H1 (cell line): ENCODE data around the gene ZNF407. TPM values are rescaled to one million over a fixed set of nuclear protein-coding genes. Genes with fewer than 3 reads are reported as not detected.

Experiments used
- CTCF ChIA-PET: fragments of 300-600 bp; sonication (Branson Sonifier 250); formaldehyde crosslinking; loops from one replicate; lab custom pipeline; 2021; ENCODE audit not compliant: partially characterized antibody; lab: Charles Lee
- POLR2A ChIA-PET: fragments of 300-600 bp; sonication (Branson Sonifier 250); formaldehyde crosslinking; loops from one replicate; lab custom pipeline; 2021; ENCODE audit warnings: inconsistent platforms; ENCODE audit not compliant: partially characterized antibody; lab: Charles Lee
- DNase-seq, 2 experiments: peaks; one replicate each; pipeline versions ENCODE4 v3.0.0 to v3.0.0-alpha.2; 2010 to 2022; ENCODE audit warnings: low spot score in 2 of 2, low read depth in 1 of 2, mixed read lengths in 1 of 2
- FAIRE-seq: peaks from 2 replicates; lab custom pipeline; 2011; peaks lifted over from hg19 to GRCh38; lab: Jason Lieb, UNC
- H2AFZ ChIP-seq: 2 replicates; pipeline ENCODE4 v1.8.1; 2012; ENCODE audit warnings: low read length, inconsistent platforms
- H2AK5ac ChIP-seq: 2 replicates; pipeline ENCODE4 v1.6.1; 2013; ENCODE audit warnings: low read depth, low read length
- H2BK120ac ChIP-seq: replicated peaks from 2 replicates; pipeline ENCODE3; 2013; ENCODE audit warnings: low read depth, low read length, inconsistent platforms
- H2BK12ac ChIP-seq: 2 replicates; pipeline ENCODE4 v1.6.1; 2013; ENCODE audit warnings: low read depth, low read length
- H2BK15ac ChIP-seq: 2 replicates; pipeline ENCODE4 v1.6.1; 2013; ENCODE audit warnings: low read length
- H2BK20ac ChIP-seq: 2 replicates; pipeline ENCODE4 v1.6.1; 2013; ENCODE audit warnings: low read length
- H2BK5ac ChIP-seq: 2 replicates; pipeline ENCODE4 v1.6.1; 2013; ENCODE audit warnings: low read depth, low read length
- H3K14ac ChIP-seq: 2 replicates; pipeline ENCODE4 v1.6.1; 2013; ENCODE audit warnings: inconsistent platforms; ENCODE audit not compliant: insufficient read length
- H3K18ac ChIP-seq: 2 replicates; pipeline ENCODE4 v1.6.1; 2013; ENCODE audit warnings: low read length; ENCODE audit errors: extremely low read depth
- H3K23ac ChIP-seq: 2 replicates; pipeline ENCODE4 v1.6.1; 2013; ENCODE audit warnings: inconsistent platforms; ENCODE audit not compliant: insufficient read length
- H3K23me2 ChIP-seq: 2 replicates; pipeline ENCODE4 v1.6.1; 2013; ENCODE audit warnings: low read depth, low read length
- H3K27ac ChIP-seq: 2 replicates; pipeline ENCODE4 v1.6.1; 2011; ENCODE audit warnings: low read depth, low read length, inconsistent platforms
- H3K27me3 ChIP-seq, 4 experiments: replicated peaks in 1 of 4; 1 replicate in 1 of 4; 2 replicates in 3 of 4; pipeline versions ENCODE4 v1.6.1 to v1.8.1; 2011 to 2013; ENCODE audit warnings: low read length in 3 of 4, mild to moderate bottlenecking in 3 of 4, inconsistent platforms in 2 of 4, mixed read lengths in 2 of 4, moderate library complexity in 1 of 4; ENCODE audit not compliant: control insufficient read depth in 3 of 4, insufficient read depth in 3 of 4; ENCODE audit errors: extremely low read depth in 1 of 4
- H3K36me3 ChIP-seq, 4 experiments: 2 replicates each; pipeline versions ENCODE4 v1.6.1 to v1.8.1; 2011 to 2013; ENCODE audit warnings: mild to moderate bottlenecking in 4 of 4, low read length in 3 of 4, moderate library complexity in 2 of 4, control low read depth in 1 of 4, inconsistent platforms in 1 of 4; ENCODE audit not compliant: insufficient read depth in 4 of 4, control insufficient read depth in 2 of 4
- H3K4ac ChIP-seq: replicated peaks from 2 replicates; pipeline ENCODE3; 2013; ENCODE audit warnings: low read length, low read depth, mixed read lengths, inconsistent platforms; ENCODE audit not compliant: insufficient read length
- H3K4me1 ChIP-seq, 4 experiments: replicated peaks in 1 of 4; 1 replicate in 1 of 4; 2 replicates in 3 of 4; pipeline versions ENCODE4 v1.6.1 to v1.8.1; 2011 to 2013; ENCODE audit warnings: low read length in 3 of 4, inconsistent platforms in 2 of 4, mixed read lengths in 1 of 4; ENCODE audit not compliant: insufficient read depth in 4 of 4, control insufficient read depth in 3 of 4
- H3K4me2 ChIP-seq, 2 experiments: 2 replicates each; pipeline versions ENCODE4 v1.6.1 to v1.8.1; 2011 to 2013; ENCODE audit warnings: low read depth in 2 of 2, low read length in 2 of 2, control low read depth in 1 of 2, inconsistent platforms in 1 of 2, mild to moderate bottlenecking in 1 of 2; ENCODE audit not compliant: insufficient read depth in 1 of 2
- H3K4me3 ChIP-seq, 4 experiments: fragments of 200-600, 300-600 bp in 1 of 4; sonication (generic), shearing (Covaris generic), sonication (Bioruptor Twin) in 1 of 4; 2 replicates each; pipeline versions ENCODE4 v1.5.1 to v1.8.1; 2011 to 2016; ENCODE audit warnings: low read length in 4 of 4, low read depth in 3 of 4, control low read depth in 2 of 4, inconsistent platforms in 2 of 4, mild to moderate bottlenecking in 2 of 4, mixed read lengths in 1 of 4, moderate library complexity in 1 of 4; ENCODE audit not compliant: insufficient read depth in 2 of 4; ENCODE audit errors: extremely low read depth in 1 of 4
- H3K56ac ChIP-seq: replicated peaks from 2 replicates; pipeline ENCODE3; 2013; ENCODE audit warnings: low read depth, mild to moderate bottlenecking, mixed read lengths, low read length, inconsistent platforms; ENCODE audit not compliant: insufficient read length
- H3K79me1 ChIP-seq: 2 replicates; pipeline ENCODE4 v1.6.1; 2013; ENCODE audit warnings: low read depth, low read length, control low read depth
- H3K79me2 ChIP-seq, 2 experiments: 2 replicates each; pipeline versions ENCODE4 v1.6.1 to v1.8.1; 2012 to 2013; ENCODE audit warnings: low read length in 2 of 2, mild to moderate bottlenecking in 2 of 2, inconsistent platforms in 1 of 2; ENCODE audit not compliant: insufficient read depth in 2 of 2, control insufficient read depth in 1 of 2
- H3K9ac ChIP-seq, 4 experiments: replicated peaks in 1 of 4; 1 replicate in 1 of 4; 2 replicates in 3 of 4; pipeline versions ENCODE4 v1.6.1 to v1.8.1; 2011 to 2013; ENCODE audit warnings: low read depth in 3 of 4, low read length in 3 of 4, control low read depth in 2 of 4, mild to moderate bottlenecking in 2 of 4, moderate library complexity in 2 of 4, inconsistent platforms in 1 of 4; ENCODE audit errors: extremely low read depth in 1 of 4
- H3K9me3 ChIP-seq, 2 experiments: 2 replicates each; pipeline versions ENCODE4 v1.6.1 to v1.8.1; 2012 to 2013; ENCODE audit warnings: mild to moderate bottlenecking in 2 of 2, moderate library complexity in 2 of 2, control low read depth in 1 of 2, inconsistent platforms in 1 of 2, low read depth in 1 of 2, low read length in 1 of 2, mixed read lengths in 1 of 2; ENCODE audit not compliant: insufficient read depth in 2 of 2
- H4K20me1 ChIP-seq, 2 experiments: replicated peaks in 1 of 2; 2 replicates each; pipeline versions ENCODE3 to v1.8.1; 2011 to 2013; ENCODE audit warnings: inconsistent platforms in 2 of 2, low read length in 2 of 2, mild to moderate bottlenecking in 1 of 2; ENCODE audit not compliant: insufficient read depth in 2 of 2, control insufficient read depth in 1 of 2
- H4K5ac ChIP-seq: 2 replicates; pipeline ENCODE4 v1.6.1; 2013; ENCODE audit warnings: low read length, low read depth, mixed read lengths, inconsistent platforms; ENCODE audit not compliant: insufficient read length
- H4K8ac ChIP-seq: 2 replicates; pipeline ENCODE4 v1.8.0; 2013; ENCODE audit warnings: mild to moderate bottlenecking, moderate library complexity, low read length, inconsistent platforms; ENCODE audit not compliant: insufficient read depth; ENCODE audit errors: extremely low read depth
- H4K91ac ChIP-seq: replicated peaks from 2 replicates; pipeline ENCODE3; 2013; ENCODE audit warnings: low read length, mixed read lengths, inconsistent platforms; ENCODE audit not compliant: insufficient read length
- CHD1 ChIP-seq: IDR thresholded peaks from 2 replicates; pipeline ENCODE4 v1.6.1; 2012; ENCODE audit warnings: low read depth, low read length, improper control_type of control experiment
- CREB1 ChIP-seq: IDR thresholded peaks from 2 replicates; pipeline ENCODE4 v1.6.1; 2012; ENCODE audit warnings: inconsistent platforms
- GABPA ChIP-seq: IDR thresholded peaks from 2 replicates; pipeline ENCODE4 v1.6.1; 2011; ENCODE audit warnings: mild to moderate bottlenecking, low read length, moderate library complexity, borderline replicate concordance; ENCODE audit not compliant: insufficient read depth
- SIN3A ChIP-seq, 2 experiments: IDR thresholded peaks in 1 of 2; conservative IDR thresholded peaks in 1 of 2; 2 replicates each; pipeline ENCODE4 v1.6.1; 2011 to 2012; ENCODE audit warnings: low read length in 2 of 2, improper control_type of control experiment in 1 of 2, low read depth in 1 of 2, mild to moderate bottlenecking in 1 of 2
- SUZ12 ChIP-seq: fragments of 200-600 bp; sonication (generic); IDR thresholded peaks from 2 replicates; pipeline ENCODE4 v1.6.1; 2012; ENCODE audit warnings: mild to moderate bottlenecking, inconsistent platforms, low read length, moderate library complexity, mixed read lengths
- WGBS, 2 experiments: shearing (Covaris generic) in 1 of 2; methylation state at CpG; one replicate each; pipeline versions ENCODE4 v1.1.6 to v1.1.7; 2013 to 2015; ENCODE audit warnings: low lambda C conversion rate in 2 of 2, mixed read lengths in 2 of 2, inconsistent platforms in 1 of 2, low coverage in 1 of 2, missing lambda C conversion rate in 1 of 2; ENCODE audit not compliant: insufficient replicate concordance in 2 of 2, insufficient coverage in 1 of 2, insufficient read length in 1 of 2; ENCODE audit errors: extremely low coverage in 1 of 2, missing lambda C conversion rate in 1 of 2; 5-methylcytosine and 5-hydroxymethylcytosine counted together
- polyA plus RNA-seq, 7 experiments: library from polyadenylated mRNA; depleted of rRNA in 3 of 7; stranded (reverse) in 5 of 7; unstranded in 2 of 7; fragments of >200 nt in 5 of 7; fragments of 200-250 nt in 2 of 7; gene quantifications; 1 replicate in 5 of 7; 2 replicates in 1 of 7; 4 replicates in 1 of 7; pipeline versions ENCODE4 v1.2.1 to v1.2.3, GENCODE V29; 2011 to 2013; ENCODE audit warnings: missing spikeins in 2 of 7, mixed read lengths in 2 of 7
- total RNA-seq: library from RNA; stranded (reverse); fragmentation: NEBNext Ultra II Directional; extraction: Animal tissue kit (Norgen Biotek cat#: 25700); gene quantifications from 2 replicates; pipeline ENCODE4 v1.2.1, GENCODE V29; 2021

The ZNF407 gene
- total and polyA plus RNA-seq, 2 of the 8 experiments (the other 6 are each of a cell fraction or from before 2014, with no cell fraction given): 1.5 to 6.8 TPM

DNA sequence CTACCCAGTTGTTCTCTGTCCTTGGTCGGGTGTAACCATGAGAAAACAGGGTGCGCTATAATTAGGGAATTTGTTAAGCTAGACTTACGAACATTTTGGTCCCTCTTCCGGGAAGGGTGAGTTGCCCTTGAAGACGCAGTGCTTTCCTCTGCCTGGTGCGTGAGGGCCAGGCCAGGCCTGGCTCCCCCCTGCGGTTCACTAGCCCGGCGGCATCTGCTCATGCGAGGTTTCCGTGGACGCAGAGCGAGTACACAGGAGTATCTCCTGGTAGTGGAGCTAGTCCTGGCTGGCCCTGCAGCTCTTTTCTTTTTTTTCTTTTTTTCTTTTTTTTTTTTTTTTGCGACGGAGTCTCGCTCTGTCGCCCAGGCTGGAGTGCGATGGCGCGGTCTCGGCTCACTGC is 462.5 kb downstream of the ZNF407 start:
- Histone ChIP-seq H3K4me1 (no peaks in the 10 kb centered on the region; a peak in 1 of 7 replicates), H2BK15ac (no peak overlapping the region), H3K14ac (no peak overlapping the region), H3K56ac (no peak overlapping the region), H3K4ac (no peak overlapping the region), H2BK120ac (no peak overlapping the region), H3K9ac (no peak overlapping the region), H2BK12ac (no peak overlapping the region), H2AFZ (no peak overlapping the region), H3K18ac (no peak overlapping the region), H3K36me3 (no peaks in the 10 kb centered on the region), H4K5ac (no peak overlapping the region), H4K91ac (no peak overlapping the region), H3K23me2 (no peaks in the 10 kb centered on the region), H4K8ac (no peak overlapping the region), H2BK5ac (no peak overlapping the region), H4K20me1 (no peaks in the 10 kb centered on the region), H3K9me3 (no peaks in the 10 kb centered on the region), H3K79me1 (no peaks in the 10 kb centered on the region), H3K23ac (no peak overlapping the region), H3K4me2 (no peak overlapping the region), H3K4me3 (no peak overlapping the region), H3K79me2 (no peaks in the 10 kb centered on the region), H3K27me3 (no peaks in the 10 kb centered on the region), H2AK5ac (no peak overlapping the region), H3K27ac (no peak overlapping the region), H2BK20ac (no peak overlapping the region)
- no peak for TF ChIP-seq SUZ12
- TF ChIP-seq SIN3A (conservative IDR thresholded peaks at IDR 0.05 in 1 of 2, IDR thresholded peaks at IDR 0.05 in 1 of 2; ENCODE audit: low read depth in 1 of 2, low read length in 2 of 2): no peak
- no peak for TF ChIP-seq CHD1
- no peak for TF ChIP-seq CREB1
- no peak for TF ChIP-seq GABPA
- WGBS, 2 experiments: 93% methylated on average over 13 of the region's 21 CpGs; no CpG with 5 or more reads in 1 of the 2 experiments
- DNase-seq: no peak
- POLR2A ChIA-PET: no interaction called here
- no peak for FAIRE-seq
- CTCF ChIA-PET: interaction anchor here (0.6 to 1.2 kb wide), 3 partner anchors 9 to 366 kb away, joined by 3 to 4 read pairs (median 3); no protein-coding TSS in a partner anchor
